ENCODE data around the gene FCHO2.

GRCh38 chr5:73116506-73116905 lies 160.7 kb downstream of the FCHO2 start:
- no peak for TF ChIP-seq EZH2 (IDR thresholded peaks at IDR 0.05)
- TF ChIP-seq POLR2AphosphoS5 (IDR thresholded peaks at IDR 0.05; ENCODE audit: borderline replicate concordance, low read depth, low read length): no peak
- TF ChIP-seq FOXP2 (optimal IDR thresholded peaks at IDR 0.05; ENCODE audit: control extremely low read depth, extremely low read length, insufficient read depth): no peak
